ENCODE results near the gene DGKG. TPM values are rescaled to one million over a fixed set of nuclear protein-coding genes. Genes with fewer than 3 reads are reported as not detected.

DGKG gene
- not detected for total RNA-seq

DNA sequence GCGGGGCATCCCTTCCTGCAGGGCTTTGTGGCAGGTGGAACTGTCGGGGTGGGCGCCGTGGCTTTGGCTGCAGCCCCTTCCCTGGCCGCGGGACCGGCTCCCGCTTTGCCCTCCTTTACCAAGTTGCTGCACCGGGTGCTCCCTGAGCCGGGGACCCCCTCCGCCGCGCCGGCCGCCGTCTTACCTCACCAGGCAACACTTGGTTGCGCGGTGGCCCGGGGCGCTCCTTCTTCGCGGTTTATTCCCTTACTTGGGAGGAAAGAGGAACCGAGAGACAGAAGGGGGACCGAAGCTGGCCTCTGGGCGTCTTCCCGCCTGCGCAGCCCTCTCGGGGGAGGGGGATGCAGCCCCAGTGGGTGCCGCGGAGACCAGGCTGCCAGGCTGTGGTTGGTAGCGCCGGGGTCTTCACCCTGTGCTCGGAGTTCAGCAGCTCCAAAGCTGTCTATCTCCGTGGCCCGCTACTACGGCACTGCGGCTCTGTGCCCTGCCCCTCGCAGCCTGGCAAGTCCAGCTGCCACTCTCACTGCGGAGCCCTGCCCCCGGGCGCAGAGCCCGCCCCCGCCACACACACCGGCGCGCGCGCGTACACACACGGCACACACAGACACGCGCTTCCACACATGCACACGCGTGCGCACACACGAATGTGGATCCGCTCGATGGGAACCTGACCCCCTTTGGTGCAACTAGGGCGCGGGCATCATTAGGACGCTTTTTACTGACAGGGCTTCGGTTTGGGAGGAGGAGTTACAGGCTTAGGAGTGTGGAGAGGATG, at the start of gene DGKG:
Gene DGKG (minus strand): TSS at position 473 of the 775 bp plus-strand sequence. CDS start 41,775 bp downstream, outside the sequence.
- DNase-seq: no peak

- DNase-seq: no peak
Measured at GRCh38 chr3:186411089-186411488, 49.1 kb upstream of the DGKG start.

DNA sequence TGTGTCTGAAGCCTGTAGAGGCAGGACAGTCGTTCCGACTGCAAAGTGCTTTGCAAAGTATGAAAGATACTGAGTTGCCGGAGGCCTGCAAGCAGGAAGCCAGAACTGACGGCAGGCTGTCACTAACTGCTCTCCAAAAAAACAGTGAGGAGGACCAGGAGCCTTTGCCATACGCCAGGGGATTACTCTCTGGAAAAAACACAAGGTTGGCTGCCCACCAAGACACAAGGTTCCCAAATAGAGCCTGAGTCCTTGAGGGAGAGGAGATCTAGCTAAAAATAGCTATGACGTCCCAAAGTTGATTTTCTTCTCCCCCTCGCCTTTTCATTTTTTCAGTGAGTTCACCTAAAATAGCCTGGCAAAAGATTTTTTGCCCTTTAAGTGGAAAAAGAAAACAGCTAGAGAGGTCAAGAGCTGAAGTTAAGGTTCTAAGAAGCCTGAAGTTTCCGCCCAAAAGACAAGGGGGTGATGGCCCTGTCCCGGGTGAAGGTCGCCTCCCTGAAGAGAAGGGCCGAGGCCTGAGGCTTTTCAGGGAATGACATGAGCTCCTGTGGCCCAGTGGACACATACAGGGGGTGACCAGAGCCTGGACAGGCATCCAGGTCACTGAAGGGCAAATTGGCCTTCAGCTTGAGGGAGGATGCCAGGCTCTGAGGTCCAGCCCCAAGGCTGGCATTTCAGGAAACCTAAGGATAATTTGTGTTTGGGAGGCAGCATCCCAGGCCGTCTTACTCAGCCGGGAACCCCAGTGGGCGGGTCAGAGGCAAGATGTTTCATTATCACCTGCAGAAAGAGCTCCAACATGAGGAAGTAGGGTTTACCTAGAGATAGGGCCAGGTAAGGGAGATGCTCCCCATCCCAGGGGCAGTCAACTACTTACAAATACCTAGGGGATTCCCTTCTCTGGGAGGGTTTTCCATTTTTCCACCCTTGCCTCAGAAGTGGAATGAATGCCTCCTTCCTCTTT, 44.9 kb upstream of the DGKG start:
- DNase-seq: no peak

- DNase-seq: no peak
Measured at GRCh38 chr3:186401556-186401955, 39.5 kb upstream of the DGKG start.

- no peak for DNase-seq
Measured at GRCh38 chr3:186400662-186401061, 38.6 kb upstream of the DGKG start.

- no peak for DNase-seq
Measured at GRCh38 chr3:186400026-186400425, 38.0 kb upstream of the DGKG start.

- no peak for DNase-seq
Measured at GRCh38 chr3:186394566-186395217, 32.7 kb upstream of the DGKG start.

DNA sequence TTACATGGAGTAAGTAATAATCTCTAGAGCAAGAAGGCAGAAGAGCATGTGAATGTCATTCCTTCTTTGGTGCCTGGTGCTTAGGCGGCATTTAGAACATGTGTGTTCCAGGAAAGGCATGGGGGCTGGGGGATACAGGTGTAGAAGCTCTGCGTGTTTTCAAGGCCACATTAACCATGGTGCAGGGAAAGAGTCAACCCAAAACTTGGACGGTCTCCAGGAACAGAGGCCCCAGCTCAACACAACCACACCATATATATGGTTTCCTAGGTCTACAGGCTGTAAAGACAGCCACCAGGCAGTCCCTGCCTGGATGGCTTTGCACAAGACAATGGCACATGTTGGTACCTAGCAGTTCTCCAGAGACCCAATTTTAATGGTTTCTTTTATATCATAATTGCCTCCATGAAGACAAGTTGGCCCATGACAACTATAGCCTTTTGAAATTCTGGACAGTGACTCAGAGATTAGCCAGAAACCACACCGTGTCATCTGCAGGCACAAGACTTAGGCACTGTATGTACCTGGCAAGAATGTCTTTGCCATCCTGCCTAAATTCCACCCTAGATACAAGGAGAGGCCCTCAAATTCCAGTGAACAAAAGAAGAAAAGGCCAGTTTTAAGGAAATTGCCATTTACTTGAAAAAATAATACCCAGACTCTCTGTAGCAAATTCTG, 25.0 kb upstream of the DGKG start:
- DNase-seq: no peak

DNA sequence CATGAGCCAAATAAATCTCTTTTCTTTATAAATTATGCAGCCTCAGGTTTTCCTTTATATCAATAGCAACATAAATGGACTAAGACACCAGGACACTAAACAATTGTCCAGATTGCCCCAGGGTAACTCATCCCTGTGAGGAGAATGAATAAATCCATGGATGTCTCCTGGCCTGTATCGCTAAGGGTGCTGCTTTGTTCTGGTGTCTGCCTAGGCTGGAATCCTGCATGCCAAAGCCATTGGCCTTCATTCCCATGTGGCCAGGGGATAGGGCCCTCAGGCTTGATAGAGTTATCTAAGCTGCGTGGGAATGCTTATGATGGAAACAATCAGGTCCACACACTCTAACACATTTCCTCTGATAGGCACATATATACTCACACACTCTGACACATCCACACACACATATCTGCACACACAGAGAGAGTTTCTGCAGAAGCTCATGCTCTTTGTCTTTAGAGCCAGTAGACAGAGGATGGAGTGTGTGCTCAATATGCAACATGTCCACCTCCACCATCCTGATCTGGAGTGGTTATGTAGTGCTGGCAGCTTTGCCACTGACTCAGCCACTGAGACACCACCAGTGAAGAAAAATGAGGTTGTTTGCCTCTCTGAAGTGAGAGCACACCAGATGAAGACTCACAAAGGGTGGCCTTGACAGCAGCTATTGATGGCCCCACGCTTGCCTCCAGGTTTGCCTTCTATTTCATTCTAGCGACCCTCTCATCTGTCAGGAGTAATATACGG, 24.0 kb upstream of the DGKG start:
- no peak for DNase-seq

- DNase-seq: no peak
Measured at GRCh38 chr3:186383026-186383993, 21.3 kb upstream of the DGKG start.

DNA sequence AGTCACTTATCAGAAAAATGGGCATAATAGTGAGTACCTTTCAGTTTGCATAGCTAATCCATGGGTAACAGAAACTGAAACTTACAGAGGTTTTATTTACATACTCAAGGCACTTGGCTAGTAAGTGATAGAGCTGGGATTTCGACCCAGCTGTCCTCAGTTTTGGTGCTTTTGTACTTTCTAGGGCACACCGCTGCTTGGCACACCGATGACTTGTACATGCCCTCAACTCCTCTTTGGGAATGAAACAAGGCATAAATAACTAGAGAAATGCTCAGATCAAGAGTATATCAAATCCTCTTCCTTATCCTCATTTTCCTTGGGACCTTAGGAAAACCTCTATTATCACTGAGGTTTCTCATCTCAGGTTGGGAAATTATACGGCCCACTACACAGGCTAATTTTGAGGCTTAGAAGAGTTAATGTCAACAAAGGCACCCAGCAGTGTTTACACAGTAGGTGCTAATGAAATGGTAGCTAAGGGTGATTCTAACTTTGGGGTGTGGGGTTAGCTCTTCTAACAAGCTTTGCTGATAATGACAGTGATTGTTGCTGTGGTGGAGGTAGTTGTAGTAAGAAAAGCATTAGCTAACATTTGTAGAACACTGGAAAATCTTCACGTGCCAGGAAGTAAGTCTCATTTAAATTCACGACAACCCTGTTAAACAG, 20.3 kb upstream of the DGKG start:
- no peak for DNase-seq

GRCh38 chr3:186381424-186382216, 19.6 kb upstream of the DGKG start:
- DNase-seq: no peak

DNA sequence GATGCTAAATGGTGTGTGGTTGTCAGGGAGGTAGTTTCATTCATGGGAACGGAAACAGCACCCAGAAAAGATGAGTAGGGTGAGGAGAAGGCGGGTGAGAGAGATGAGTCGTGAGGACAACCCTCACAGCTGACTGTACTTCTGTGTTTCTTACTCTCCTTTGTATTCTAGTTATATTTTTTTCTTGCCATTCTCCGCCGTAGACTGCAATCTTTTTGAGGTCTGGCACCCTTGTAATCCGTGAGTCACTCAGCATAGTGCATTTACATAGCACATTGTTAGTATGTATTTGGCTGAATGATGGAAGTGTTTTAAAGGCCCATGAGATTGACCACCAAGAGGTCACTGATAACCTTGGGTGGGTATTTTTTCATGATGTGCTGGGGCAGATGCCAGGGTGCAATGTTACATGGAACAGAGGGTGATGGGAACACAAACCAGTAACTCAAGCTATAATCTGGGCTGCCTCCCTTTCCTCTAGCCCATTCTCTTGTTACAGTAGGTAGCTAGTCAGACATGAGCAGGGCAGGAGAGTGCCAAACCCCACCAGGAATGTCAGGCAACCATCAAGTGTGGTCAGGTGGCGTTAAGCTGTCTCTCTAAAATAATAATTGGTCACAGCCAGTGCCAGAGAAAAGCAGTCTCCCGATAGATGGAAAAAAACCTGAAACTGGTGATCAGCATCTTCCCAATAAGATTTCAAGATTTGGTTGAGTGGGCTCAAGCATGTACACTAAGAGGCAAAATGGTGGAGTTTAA, 18.8 kb upstream of the DGKG start:
- no peak for DNase-seq

DNA sequence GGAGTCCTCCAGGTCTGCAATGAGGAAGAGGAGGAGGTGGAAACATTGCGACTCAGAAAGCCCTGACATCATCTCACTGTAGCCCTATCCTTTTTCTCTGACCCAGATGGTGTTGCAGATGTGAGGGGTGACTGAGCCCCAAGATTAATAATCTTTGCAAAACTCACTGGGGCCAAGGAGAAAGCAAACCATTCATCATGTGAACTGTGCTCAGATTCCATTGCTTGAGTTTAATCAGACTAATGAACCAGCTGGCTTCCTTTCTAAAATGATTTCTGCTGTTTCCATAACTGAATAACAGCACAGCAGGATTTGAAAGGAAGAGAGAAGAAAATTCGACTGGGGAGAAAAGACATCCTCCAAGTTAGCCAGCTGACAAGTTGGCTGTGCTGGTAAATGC, 13.4 kb upstream of the DGKG start:
- no peak for DNase-seq

- DNase-seq: no peak
Measured at GRCh38 chr3:186374376-186374775, 12.3 kb upstream of the DGKG start.

DNA sequence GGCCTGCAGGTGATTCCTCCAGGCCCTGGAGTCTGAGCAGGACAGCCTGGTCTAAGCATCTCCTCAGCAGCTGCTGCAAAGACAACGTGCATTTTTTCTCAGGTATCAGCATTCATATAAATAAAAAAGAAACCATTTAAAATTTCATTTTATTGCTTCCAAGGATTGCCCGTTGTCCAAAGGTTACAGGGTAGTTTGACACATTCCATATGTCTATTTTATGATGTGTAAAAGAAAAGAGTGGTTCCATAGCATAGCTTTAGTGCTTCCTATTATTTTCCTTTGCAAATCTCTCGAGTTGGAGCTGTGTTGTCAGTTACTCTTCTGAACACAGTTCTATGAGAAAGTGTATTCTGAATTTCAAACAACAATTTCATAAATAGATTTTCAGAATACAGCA, 7.2 kb upstream of the DGKG start:
- no peak for DNase-seq

DNA sequence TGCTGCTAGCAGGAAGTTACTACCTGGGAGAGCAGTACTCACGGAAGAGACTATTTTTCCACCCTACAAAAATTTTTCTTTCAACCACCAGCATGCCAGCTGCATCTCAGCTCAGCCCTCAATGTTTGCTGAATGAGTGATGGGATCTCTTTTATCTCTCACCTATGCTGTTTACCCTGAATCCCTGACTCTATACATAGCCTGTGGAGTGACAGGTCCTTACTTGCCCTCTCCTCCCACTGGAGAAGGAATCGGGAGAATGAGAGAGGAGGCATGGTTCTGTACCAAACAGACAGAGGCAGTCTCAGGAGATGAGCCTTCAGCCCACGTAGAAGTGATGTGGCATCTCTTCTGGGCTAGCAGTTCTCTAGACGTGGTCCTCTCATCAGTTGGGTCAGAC, 6.7 kb upstream of the DGKG start:
- no peak for DNase-seq

DNA sequence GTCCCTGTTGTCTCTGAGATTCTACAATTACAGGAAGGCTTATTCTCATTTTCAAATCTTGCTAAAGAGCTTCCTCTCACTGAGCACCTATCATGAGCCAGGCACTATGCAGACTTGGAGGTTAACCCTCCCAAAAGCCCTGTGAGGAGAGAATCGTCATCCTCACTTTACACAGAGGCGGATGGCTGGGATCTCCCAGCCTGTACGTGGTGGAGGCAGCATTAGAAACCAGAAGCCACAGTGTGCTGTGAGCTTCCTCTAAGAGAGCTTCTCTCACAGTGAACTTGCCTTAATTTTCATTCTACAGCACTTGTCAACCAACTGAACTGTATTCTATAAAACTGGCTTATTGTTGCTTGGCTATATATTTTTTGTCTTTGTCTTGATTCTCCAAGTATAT, 6.1 kb upstream of the DGKG start:
- DNase-seq: no peak
